Measurements from ENCODE around the gene ZNF724.
"Not testable (repeated sequence)": the region's sequence is repeated elsewhere in the genome, so short reads cannot be mapped to it uniquely, and the experiment has no call there.

Gene ZNF724

DNA sequence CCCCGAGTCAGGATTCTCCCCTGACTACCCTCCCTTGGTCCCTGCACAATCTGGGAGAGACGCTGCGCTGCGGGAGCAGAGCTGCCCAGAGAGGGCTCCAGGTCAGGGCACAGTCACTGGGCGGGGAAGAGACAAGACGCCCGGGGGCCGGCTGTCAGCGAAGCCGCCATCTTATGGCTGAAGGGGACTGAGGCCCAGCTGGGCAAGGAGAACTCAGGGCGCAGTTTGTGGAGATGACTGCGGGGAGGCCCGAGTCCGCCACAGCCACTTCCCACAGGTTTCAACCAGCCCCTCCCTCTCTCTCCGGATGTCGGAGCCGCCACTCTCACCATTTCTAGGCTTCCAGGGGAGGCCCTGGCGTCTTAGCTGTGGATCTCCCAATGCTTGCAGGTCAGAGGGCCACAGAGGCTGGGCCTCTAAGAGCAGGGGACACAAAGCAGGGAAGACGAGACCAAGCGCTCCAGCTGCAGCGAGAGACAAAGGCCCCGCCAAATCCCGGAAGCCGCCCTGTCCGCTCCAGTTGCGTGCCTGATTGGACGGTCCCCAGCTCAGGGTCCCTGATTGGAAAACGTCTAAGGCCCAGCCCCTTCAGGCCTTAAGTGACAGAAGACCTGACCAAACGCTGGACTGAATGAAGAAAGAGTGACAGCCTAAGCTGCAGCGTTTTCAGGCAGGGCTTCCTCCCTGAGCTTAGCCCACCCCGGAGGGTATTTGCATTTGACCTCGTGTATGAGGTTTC is at the start of gene ZNF724:
Gene ZNF724 (minus strand): TSS at position 484 of the 739 bp plus-strand sequence. CDS start 152 bp downstream, at position 332.
- DNase-seq (ENCODE audit: low spot score), result peak; percentile 98

DNA sequence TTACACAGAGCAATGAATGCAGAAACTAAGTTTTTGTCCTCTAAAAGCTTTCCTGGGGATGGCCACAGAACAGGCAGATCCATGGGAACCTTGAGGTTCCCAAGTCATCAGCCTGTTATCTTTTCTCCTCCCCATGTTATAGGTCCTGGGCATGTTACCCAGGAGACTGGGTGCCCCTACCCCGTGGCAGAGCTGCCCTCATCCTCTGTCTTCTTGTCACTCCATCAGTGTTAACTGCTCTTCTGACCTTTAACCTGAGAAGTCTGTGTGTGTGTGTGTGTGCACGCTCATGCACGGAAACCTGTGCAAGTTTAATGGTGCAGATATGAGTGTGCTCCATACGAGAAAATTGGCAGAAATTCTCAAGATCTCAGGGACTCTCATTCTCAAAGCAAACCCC is 43.9 kb upstream of the ZNF724 start:
- DNase-seq (ENCODE audit: low spot score), result no peak

DNA sequence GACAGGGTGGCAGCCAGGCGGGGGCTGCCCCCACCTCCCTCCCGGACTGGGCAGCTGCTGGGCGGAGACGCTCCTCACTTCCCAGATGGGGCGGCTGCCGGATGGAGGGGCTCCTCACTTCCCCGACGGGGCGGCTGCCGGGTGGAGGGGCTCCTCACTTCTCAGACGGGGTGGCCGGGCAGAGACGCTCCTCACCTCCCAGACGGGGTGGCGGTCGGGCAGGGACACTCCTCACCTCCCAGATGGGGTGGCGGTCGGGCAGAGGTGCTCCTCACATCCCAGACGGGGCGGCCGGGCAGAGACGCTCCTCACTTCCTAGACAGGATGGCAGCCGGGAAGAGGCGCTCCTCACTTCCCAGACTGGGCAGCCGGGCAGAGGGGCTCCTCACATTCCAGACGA is 39.8 kb upstream of the ZNF724 start:
- DNase-seq (ENCODE audit: low spot score), result not testable (repeated sequence)

DNA sequence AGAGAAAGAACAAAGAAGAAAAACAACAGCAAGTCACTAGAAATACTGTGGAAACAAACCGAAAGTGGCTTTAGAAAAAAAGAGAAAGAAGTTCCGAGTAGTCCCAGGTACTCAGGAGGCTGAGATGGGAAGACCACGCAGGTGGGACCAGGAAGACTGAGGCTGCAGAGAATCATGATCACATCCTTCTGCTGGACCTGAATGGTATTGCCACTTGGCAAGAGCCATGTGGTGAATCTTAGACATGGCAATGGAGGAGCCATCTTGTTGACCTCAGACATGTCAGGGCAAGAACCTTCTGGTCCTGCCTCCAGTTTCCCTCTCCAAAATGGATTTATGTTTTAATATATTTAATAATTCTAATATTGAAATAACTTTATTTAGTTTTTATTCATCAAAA is 37.4 kb upstream of the ZNF724 start:
- peak; percentile 34 for DNase-seq (ENCODE audit: low spot score)

DNA sequence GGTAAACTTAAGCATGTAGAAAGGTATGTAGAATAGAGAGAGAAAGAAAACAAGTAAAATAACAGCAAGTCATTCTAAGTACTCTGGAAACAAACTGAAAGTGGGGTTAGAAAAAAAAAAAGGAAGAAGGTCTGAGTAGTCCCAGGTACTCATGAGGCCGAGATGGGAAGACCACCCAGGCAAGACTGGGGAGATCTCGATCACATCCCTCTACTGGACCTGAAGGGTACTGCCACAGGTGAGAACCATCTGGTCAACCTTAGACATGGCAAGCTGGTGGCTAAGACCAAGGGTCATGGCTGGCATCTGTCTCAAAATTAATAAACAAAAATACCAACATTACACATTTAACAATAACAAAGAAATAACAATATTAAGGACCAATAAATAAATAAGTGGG is 36.3 kb upstream of the ZNF724 start:
- peak; percentile 32 for DNase-seq (ENCODE audit: low spot score)

DNA sequence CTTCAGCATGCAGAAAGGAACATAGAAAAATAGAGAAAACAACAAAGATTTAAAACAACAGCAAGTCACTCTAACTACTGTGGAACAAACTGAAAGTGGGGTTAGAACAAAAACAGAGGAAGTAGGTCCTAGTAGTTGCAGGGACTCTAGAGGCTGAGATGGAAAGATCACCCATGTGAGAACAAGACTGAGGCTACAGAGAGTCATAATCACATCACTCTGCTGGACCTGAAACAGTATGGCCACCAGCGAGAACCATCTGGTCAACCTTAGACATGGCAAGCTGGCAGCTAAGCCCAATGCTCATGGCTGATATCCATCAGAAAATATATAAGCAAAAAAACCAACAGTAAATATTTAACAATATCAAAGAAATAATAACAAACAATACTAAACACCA is 35.8 kb upstream of the ZNF724 start:
- DNase-seq (ENCODE audit: low spot score), result peak; percentile 20

DNA sequence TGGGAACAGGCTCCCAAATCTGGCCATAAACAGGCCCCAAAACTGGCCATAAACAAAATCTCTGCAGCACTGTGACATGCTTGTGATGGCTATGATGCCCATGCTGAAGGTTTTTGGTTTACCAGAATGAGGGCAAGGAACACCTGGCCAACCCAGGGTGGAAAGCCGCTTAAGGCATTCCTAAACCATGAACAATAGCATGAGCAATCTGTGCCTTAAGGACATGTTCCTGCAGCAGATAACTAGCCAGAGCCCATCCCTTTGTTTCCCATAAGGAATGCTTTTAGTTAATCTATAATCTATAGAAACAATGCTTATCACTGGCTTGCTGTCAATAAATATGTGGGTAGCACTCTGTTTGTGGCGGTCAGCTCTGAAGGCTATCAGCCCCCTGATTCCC is 35.1 kb upstream of the ZNF724 start:
- not testable (repeated sequence) for DNase-seq (ENCODE audit: low spot score)

DNA sequence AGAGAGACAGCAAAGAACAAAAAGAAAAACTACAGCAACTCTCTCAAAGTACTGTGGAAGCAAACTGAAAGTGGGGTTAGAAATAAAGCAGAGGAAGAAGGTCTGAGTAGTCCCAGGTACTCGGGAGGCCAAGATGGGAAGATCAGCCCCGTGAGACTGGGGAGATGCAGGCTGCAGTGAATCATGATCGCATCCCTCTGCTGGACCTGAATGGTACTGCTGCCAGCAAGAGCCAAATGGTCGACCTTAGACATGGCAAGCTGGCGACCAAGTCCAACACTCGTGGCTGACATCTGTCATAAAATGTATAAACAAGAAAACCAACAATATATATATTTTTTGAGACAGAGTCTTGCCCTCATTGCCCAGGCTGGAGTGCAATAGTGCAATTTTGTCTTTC is 33.7 kb upstream of the ZNF724 start:
- DNase-seq (ENCODE audit: low spot score), result peak; percentile 82

DNA sequence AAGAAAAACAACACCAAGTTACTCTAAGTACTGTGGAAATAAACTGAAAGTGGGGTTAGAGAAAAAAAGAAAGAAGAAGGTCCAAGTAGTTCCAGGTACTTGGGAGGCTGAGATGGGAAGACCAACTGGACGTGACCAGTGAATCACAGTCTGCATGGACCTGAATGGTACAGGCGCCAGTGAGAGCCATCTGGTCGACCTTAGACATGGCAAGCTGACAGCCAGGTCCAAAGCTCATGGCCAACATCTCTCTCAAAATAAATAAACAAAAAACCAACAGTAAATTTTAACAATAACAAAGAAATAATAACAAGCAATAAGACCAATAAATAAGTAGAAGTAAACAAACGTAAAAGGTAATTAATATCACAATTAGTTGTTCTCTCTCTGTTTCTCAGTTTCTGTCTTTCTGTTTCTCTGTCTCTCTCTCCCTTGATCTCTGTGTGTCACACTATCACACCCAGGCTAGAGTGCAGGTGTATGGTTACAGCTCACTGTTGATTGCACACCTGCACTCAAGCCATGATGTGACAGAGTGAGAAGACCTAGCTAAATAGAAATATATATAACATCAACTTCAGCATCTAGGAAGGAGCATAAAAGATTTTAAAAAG is 31.6 kb upstream of the ZNF724 start:
- DNase-seq (ENCODE audit: low spot score), result no peak

DNA sequence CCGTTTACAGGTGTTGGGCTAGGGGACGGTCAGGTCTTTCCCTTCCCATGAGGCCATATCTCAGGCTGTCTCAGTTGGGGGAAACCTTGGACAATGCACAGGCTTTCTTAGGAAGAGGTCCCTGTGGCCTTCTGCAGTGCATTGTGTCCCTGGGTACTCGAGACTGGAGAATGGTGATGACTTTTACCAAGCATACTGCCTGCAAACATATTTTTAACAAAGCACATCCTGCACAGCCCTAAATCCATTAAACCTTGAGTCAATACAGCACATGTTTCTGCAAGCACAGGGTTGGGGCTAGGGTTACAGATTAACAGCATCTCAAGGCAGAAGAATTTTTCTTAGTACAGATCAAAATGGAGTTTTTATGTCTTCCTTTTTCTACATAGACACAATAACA is 27.9 kb upstream of the ZNF724 start:
- DNase-seq (ENCODE audit: low spot score), result not testable (repeated sequence)

DNA sequence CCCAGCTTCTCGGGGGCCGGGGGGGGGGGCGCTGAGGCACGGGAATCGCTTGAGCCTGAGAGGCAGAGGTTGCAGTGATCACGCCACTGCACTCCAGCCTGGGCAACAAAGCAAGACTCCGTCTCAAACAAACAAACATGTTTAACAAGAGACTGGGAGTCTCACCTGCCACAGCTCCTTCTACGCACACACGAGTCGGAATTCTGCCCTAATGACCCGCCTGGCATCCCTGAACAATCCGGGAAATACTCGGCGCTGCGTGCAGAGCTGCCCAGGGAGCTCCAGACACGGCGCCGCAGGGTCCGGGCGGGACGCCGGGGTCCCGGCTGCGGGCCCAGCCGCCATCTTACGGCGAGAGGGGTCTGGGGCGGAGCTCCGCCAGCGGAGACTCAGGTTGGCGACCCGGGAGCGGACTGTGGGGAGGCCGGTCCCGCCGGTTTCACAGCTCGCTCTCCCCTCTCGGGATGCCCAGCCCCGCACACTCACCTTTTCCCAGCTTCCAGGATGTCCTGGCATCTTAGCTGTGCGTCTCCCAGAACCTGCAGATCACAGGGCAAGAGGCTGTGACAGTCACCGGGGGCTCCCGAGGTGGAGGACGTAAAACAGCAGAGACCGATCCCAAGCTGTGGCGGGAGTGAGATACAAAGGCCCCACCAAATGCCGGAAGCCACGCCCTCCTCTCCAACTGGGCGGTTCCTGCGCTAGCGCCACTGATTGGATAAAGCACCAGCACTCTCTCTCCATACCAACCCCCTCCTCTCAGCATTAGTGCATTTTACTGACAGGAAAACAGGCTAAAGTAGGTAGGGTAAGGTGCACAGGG is 23.6 kb upstream of the ZNF724 start:
- DNase-seq (ENCODE audit: low spot score), result peak; percentile 88

DNA sequence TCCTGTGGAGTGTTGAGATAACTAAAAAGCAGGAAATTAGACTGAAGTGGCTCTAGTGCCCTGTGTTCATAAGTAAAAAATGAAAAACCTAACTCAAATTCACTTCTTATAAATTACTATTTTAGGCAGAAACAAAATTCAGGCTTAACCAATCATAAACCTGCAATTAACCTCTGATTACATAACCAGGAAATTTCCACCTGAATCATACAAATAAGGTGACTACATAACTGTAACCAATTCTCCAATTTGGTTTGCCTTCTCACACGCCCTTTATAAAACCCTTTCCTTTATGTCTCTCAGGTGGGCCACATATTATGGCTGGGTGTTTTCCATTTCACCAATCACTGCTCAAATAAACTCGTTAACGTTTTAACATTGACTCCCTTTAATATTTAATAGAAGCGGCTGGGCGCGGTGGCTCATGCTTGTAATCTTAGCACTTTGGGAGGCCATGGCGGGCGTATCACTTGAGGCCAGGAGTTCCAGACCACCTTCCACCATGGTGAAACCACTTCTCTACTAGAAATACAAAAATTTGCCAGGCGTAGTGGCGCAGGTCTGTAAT is 22.9 kb upstream of the ZNF724 start:
- DNase-seq (ENCODE audit: low spot score), result peak; percentile 16

DNA sequence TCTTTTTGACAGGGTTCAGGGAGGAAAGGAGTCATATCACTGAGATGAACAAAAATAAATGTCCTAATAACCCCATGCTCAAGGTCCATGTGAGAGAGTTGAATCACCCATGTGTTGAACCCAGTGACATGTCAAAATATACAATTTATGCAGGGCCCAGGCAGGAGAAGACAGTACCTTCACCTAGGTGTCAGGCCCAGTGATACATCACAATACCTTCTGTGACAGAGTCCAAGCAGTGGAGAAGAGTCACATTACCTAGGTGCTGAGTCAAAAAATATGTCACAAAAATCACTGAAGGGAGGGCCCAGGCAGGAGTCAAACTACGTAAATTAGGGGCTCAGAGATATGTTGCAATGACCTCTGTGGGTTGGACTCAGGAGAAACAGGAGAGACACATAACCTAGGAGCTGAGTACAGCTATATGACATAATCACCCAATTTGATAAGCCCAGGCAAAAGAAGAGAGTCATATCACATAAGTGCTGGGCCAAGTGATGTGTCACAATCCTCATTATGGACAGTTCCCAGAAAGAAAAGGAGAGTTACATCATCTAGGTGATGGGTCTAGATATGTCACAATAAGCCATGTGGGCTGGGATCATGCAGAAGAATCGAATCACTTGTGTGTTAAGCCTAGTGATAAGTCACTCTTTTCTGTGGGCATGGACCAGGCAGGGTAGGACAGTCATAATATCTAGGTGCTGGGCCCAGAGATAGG is 13.8 kb upstream of the ZNF724 start:
- DNase-seq (ENCODE audit: low spot score), result peak; percentile 52

DNA sequence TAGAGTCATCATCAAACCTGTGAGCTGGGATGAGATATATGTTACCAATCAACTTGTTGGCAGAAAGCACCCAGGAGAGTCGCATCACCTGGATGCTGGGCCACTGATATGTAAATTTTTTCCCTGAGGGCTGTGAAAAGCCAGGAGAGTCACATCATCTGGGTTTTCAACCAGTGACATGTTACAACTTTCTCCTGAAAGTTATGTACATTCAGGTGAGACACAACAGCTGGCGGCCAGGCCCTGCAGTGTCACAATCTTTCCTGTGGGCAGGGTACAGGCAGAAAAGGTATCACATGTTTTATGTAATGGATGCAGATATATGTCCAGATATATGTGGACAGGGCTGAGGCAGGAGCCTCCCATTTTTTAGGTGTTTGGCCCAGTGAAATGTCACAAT is 13.2 kb upstream of the ZNF724 start:
- no peak for DNase-seq (ENCODE audit: low spot score)

DNA sequence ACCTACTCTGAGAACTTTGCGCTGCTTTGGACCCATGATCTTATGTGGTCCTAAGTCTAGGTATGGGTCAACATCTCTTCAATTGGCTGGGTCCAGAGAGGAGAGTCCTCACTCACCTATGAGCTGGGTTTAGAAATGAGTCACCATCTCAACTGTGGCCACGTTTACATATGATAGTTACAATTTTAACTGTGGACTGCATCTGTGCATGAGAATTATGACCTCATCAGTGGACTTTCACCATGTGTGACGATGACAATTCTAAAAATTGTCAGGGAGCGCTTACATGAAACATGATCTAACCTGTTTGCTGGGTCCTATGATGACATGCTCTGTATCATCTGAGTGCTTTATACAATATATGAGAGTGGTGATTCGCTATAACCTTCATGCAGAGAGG is 12.7 kb upstream of the ZNF724 start:
- no peak for DNase-seq (ENCODE audit: low spot score)

DNA sequence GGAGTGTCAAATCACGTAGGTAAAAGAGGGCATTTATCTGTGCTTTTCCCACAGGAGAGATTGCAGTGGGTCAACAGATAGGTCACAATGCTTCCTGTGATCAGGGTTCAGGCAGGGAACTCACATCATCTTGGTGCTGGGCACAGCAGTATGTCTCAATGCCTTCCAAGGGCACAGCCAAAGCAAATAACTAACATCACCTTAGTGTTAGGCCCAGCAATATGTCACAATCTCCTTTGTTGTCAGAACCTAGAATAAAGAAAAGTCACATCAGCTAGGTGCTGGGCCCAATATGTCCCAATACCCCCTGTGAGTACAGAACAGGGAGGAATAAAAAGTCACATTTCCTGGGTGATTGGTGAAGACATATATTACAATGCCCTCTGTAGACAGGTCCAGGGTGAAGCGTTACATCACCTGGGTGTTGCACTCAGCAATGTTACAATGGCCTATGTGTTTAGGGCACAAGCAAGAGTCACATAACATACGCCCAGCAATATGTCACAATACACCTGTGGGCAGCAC is 11.4 kb upstream of the ZNF724 start:
- DNase-seq (ENCODE audit: low spot score), result no peak

DNA sequence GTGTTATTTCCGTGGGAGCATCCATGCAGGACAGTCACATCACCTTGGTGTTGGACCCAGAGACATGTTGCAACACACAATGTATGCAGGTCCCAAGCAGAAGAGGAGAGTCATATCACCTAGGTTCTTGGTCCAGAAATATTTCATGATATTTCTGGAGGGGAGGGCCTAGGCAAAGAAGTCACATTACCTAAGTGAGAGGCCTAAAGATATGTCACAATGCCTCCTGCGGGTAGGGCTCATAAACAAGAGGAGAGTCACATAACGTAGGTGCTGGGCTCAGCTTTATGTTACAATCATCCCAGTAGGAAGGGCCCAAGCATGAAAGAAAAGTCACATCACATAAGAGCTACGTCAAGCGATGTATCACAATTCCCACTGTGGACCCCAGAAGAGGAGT is 10.8 kb upstream of the ZNF724 start:
- no peak for DNase-seq (ENCODE audit: low spot score)

DNA sequence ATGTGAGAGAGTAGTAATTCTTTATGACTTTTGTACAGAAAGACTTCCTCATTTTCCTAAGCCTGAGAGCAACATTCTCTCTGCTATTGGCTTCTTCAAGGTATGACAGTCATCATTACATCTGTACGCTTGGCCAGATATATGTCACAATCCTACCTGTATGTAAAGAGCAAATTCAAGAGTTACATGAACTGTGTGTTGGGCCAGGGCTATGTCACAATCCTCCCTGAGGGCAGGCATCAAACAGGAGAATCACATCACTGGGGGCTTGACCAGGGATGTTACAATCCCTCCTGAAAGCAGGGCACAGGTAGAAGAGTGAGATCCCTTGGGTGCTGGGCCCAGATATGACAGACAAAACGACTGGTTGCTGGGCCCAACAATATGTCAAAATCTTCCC is 9.8 kb upstream of the ZNF724 start:
- DNase-seq (ENCODE audit: low spot score), result no peak

DNA sequence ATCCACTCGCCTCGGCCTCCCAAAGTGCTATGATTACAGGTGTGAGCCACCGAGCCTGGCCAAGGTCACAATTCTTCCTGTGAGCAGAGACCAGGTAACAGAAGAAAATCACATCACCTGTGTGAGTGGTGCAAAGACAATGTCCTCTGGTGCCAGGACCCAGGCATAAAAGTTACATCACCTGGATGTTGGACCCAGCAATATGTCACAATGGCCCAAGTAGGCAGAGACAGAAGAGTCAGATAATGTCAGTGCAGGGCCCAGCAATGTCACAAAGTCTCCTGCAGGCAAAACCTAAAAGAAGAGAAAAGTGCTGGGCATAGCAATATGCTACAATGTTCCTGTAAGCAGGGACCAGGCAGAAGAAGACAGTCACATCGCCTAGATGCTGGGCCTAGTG is 5.5 kb upstream of the ZNF724 start:
- DNase-seq (ENCODE audit: low spot score), result no peak

DNA sequence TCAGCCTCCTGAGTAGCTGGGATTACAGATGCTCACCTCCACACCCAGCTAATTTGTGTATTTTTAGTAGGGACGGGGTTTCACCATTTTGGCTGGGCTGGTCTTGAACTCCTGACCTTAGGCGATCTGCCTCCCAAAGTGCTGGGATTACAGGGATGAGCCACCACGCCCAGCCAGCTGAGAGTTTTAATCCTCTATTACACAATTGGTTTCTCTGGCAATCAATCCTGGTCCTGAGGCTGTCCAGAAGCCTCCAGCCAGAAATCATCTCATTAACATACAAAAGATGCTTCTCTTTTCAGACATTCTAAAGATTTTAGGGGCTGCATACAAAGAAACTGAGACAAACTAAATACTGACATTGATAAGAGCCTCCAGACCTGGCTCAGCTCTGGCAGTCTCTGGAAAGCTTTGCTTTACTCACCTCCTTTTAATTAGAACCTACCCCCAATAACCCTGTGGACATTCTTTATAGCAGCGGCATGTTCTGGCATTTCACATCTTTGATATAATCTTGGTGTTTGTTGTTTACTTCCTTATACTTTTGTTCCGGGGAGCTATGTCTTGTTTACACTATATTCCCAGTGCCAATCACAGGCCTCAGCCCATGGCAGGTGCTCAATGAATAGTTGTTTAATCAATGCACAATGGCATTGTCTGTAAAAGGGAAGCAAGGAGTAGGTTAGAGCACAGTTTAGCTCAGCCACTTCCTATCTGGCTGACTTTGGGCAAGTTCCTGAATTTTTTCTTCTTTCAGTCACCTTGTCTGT is 4.1 kb upstream of the ZNF724 start:
- no peak for DNase-seq (ENCODE audit: low spot score)

DNA sequence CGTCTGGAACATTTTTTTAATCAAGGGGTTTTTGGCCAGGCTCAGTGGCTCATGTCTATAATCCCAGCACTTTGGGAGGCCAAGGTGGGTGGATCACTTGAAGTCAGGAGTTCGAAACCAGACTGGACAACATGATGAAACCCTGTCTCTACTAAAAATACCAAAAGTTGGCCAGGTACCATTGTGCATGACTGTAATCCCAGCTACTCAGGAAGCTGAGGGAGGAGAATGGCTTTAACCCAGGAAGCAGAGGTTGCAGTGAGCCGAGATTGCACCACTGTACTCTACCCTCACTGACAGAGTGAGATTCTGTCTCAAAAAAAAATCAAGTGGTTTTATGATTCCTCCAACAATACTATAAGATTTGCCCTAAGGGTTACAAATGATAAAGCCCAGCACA is 3.1 kb upstream of the ZNF724 start:
- not testable (repeated sequence) for DNase-seq (ENCODE audit: low spot score)

All from RKO (cell line).